HT-29 (cell line): ENCODE measurements around the gene ASB11. TPM values are rescaled to one million over a fixed set of nuclear protein-coding genes. Genes with fewer than 3 reads are reported as not detected.

Experiments used
- DNase-seq: peaks from one replicate; pipeline ENCODE4 v3.0.0-alpha.2; 2015; ENCODE audit warnings: low spot score
- total RNA-seq: library from RNA; depleted of rRNA; stranded (reverse); fragments of >200 nt; shearing (Covaris generic); gene quantifications from 2 replicates; pipeline ENCODE4 v1.2.3, GENCODE V29; 2014; rRNA removed

The ASB11 gene
- total RNA-seq, 1 experiment from 2014 or later, result not detected

- no peak for DNase-seq
Measured at GRCh38 chrX:15233416-15234015, 81.9 kb downstream of the ASB11 start.

Other genes with a start within 250 kb of the ASB11 start
- 0.34 and 1.1 TPM in 2 replicates for gene ASB9, start 45.6 kb downstream of the ASB11 start, total RNA-seq
- gene PIGA, start 19.9 kb upstream of the ASB11 start, total RNA-seq, result 5.3 and 9.0 TPM in 2 replicates
- 0.08 TPM in 1 of 2 replicates, not detected in the other for gene VEGFD, start 68.8 kb upstream of the ASB11 start, total RNA-seq
- gene PIR, start 177.7 kb upstream of the ASB11 start, total RNA-seq, result 9.8 and 10.3 TPM in 2 replicates
- not detected in 2 replicates for gene BMX, start 185.2 kb upstream of the ASB11 start, total RNA-seq